Upper lobe of left lung (tissue), 6 donors: ENCODE results near the gene OR2J2. TPM values are rescaled to one million over a fixed set of nuclear protein-coding genes. Genes with fewer than 3 reads are reported as not detected.
"Not testable (repeated sequence)": the region's sequence is repeated elsewhere in the genome, so short reads cannot be mapped to it uniquely, and the experiment has no call there.

ENCODE experiments used
- ATAC-seq, 2 donors: fragments of 200-7000 bp; cut with Tn5 transposase; one replicate each; pipeline ENCODE4 v1.9.1; 2022; ENCODE audit warnings: mild to moderate bottlenecking in 2 of 2, moderate library complexity in 2 of 2; ENCODE audit not compliant: low FRiP score in 2 of 2
- DNase-seq, 2 donors: peaks; one replicate each; pipeline ENCODE4 v3.0.0-alpha.2; 2019 to 2020
- H3K27ac ChIP-seq, 4 donors: fragments of 200-600 bp; sonication (generic); one replicate each; pipeline ENCODE4 v1.5.1; 2016 to 2019
- H3K27me3 ChIP-seq, 4 donors: fragments of 200-600 bp; sonication (generic); one replicate each; pipeline ENCODE4 v1.5.1; 2017 to 2019
- H3K36me3 ChIP-seq, 4 donors: fragments of 200-600 bp; sonication (generic); one replicate each; pipeline ENCODE4 v1.5.1; 2016 to 2019
- H3K4me1 ChIP-seq, 4 donors: fragments of 200-600 bp; sonication (generic); one replicate each; pipeline ENCODE4 v1.5.1; 2018 to 2019
- H3K4me3 ChIP-seq, 4 donors: fragments of 200-600 bp; sonication (generic); one replicate each; pipeline ENCODE4 v1.5.1; 2017 to 2019; ENCODE audit warnings: mild to moderate bottlenecking in 2 of 4, moderate library complexity in 1 of 4
- H3K9me3 ChIP-seq, 4 donors: fragments of 200-600 bp; sonication (generic); one replicate each; pipeline ENCODE4 v1.5.1; 2018 to 2019
- EP300 ChIP-seq, 4 donors: sonication (generic); formaldehyde crosslinking; IDR thresholded peaks; one replicate each; pipeline ENCODE4 v1.5.1; 2017; ENCODE audit warnings: antibody characterized with exemption in 4 of 4, control low read depth in 2 of 4
- POLR2A ChIP-seq, 4 donors: fragments of 450-650 bp; IDR thresholded peaks; one replicate each; pipeline ENCODE4 v1.5.1; 2016 to 2017; ENCODE audit warnings: antibody characterized with exemption in 4 of 4, mild to moderate bottlenecking in 2 of 4
- POLR2AphosphoS5 ChIP-seq, 2 donors: sonication (generic); formaldehyde crosslinking; IDR thresholded peaks; one replicate each; pipeline ENCODE4 v1.5.1; 2017; ENCODE audit warnings: antibody characterized with exemption in 2 of 2
- WGBS, 2 donors: methylation state at CpG; one replicate each; pipeline ENCODE4 v1.1.5; 2017 to 2018; 5-methylcytosine and 5-hydroxymethylcytosine counted together
- total RNA-seq, 6 donors: library from RNA; depleted of rRNA in 4 of 6; stranded (reverse); fragments of >200 nt in 4 of 6; gene quantifications; one replicate each; pipeline versions ENCODE4 v1.1.0 to v1.2.1, GENCODE V29; 2016 to 2021
- TF ChIP-seq, protein P1 (sequence below), 6 experiments: fragments of 450-650 bp in 4 of 6; fragments of 200-600 bp in 2 of 6; sonication (generic) in 2 of 6; IDR thresholded peaks; one replicate each; pipeline ENCODE4 v1.5.1; 2016 to 2019; ENCODE audit warnings: antibody characterized with exemption in 6 of 6
- donor health status: DM: no; HTN: no; CAD: no; lungs with moderate emphysema.
- donor health status: DM: no; HTN: yes; CAD: no; lungs with severe emphysema.

OR2J2 gene
- total RNA-seq, 6 donors from 2014 or later, result not detected

DNA sequence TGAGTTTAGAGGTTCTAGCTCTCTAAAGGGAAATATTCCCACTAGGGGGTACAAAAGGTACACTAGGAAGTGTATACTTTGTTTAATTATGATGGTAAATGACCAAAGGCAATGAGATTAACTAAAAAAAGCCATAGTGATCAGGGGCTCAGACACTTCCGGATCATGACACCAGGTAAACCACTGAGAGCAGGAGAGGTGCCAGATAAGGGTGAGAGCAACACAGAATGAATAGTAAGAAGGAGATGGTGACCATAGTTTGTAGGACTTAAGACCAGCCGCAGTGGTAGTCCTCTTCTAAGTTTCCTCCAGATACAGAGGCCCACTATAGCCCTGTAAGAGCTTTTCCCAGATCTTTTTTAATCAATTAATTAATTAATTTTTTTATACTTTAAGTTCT is 40.8 kb downstream of the OR2J2 start:
- DNase-seq, result no peak
- no peaks in the 10 kb centered on the region for H3K27me3 ChIP-seq
- 83 to 89% methylated on average over 2 of the region's 2 CpGs for WGBS, 2 donors

DNA sequence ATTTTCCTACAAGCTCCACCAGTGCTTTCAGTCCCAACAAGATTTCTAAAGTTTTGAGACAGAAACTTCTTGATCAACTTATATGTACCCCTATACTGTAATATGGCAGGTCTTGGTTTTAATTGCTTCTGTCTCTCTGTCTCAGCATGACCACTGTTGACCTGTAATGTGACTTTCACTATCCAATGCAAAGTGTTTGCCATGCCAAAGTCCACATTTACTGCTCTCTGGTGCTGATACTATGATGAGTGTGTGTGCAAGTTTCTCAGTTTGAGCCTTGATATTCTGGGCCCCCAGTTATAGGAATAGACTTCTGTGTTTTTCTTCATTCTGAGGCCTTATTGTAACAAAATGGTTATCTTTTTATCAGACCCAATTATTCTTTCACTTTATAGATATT is 45.8 kb downstream of the OR2J2 start:
- Histone ChIP-seq H3K36me3 (no peaks in the 10 kb centered on the region), H3K4me1 (no peaks in the 10 kb centered on the region), H3K27me3 (no peaks in the 10 kb centered on the region), H3K9me3 (no peaks in the 10 kb centered on the region), H3K27ac (no peak overlapping the region), H3K4me3 (no peak overlapping the region)
- DNase-seq (no peak), ATAC-seq (no peak)
- TF ChIP-seq POLR2A (IDR thresholded peaks at IDR 0.05), result no peak
- TF ChIP-seq EP300 (IDR thresholded peaks at IDR 0.05), result no peak
- TF ChIP-seq, protein P1, sequence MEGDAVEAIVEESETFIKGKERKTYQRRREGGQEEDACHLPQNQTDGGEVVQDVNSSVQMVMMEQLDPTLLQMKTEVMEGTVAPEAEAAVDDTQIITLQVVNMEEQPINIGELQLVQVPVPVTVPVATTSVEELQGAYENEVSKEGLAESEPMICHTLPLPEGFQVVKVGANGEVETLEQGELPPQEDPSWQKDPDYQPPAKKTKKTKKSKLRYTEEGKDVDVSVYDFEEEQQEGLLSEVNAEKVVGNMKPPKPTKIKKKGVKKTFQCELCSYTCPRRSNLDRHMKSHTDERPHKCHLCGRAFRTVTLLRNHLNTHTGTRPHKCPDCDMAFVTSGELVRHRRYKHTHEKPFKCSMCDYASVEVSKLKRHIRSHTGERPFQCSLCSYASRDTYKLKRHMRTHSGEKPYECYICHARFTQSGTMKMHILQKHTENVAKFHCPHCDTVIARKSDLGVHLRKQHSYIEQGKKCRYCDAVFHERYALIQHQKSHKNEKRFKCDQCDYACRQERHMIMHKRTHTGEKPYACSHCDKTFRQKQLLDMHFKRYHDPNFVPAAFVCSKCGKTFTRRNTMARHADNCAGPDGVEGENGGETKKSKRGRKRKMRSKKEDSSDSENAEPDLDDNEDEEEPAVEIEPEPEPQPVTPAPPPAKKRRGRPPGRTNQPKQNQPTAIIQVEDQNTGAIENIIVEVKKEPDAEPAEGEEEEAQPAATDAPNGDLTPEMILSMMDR (IDR thresholded peaks at IDR 0.05), result no peak

More for the DNA sequence above, 40.8 kb downstream of the OR2J2 start:
- Histone ChIP-seq H3K4me1 (no peaks in the 10 kb centered on the region), H3K27ac (no peak overlapping the region), H3K9me3 (no peaks in the 10 kb centered on the region), H3K36me3 (no peaks in the 10 kb centered on the region), H3K4me3 (no peak overlapping the region)
- ATAC-seq, result no peak
- TF ChIP-seq, protein P1 (IDR thresholded peaks at IDR 0.05), result no peak
- TF ChIP-seq EP300 (IDR thresholded peaks at IDR 0.05) (no peak), POLR2AphosphoS5 (IDR thresholded peaks at IDR 0.05) (no peak), POLR2A (IDR thresholded peaks at IDR 0.05) (no peak)

DNA sequence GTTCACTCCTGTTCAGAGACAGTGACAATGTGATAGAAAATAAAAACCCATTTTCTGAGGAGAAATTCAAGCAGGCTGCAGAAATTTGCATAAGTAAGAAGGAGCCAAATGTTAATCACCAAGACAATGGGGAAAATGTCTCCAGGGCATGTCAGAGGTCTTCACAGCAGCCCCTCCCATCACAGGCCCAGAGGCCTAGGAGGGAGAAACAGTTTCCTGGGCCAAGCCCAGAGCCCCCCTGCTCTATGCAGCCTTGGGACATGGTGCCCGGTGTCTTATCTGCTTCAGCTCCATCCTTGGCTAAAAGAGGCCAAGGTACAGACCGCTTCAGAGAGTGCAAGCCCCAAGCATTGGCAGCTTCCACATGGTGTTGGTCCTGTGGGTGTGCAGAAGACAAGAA is 46.5 kb downstream of the OR2J2 start:
- not testable (repeated sequence) for H3K36me3 ChIP-seq, H3K27me3 ChIP-seq, H3K9me3 ChIP-seq, H3K4me3 ChIP-seq, H3K4me1 ChIP-seq, DNase-seq, H3K27ac ChIP-seq
- WGBS, 2 donors, result 36 to 44% methylated on average over 2 of the region's 2 CpGs
- ATAC-seq, result peak in 1 of 2 donors; percentile 49

GRCh38 chr6:29218056-29218455 is 47.3 kb downstream of the OR2J2 start:
- H3K4me3 ChIP-seq, H3K9me3 ChIP-seq, ATAC-seq, H3K4me1 ChIP-seq, H3K36me3 ChIP-seq, H3K27ac ChIP-seq, DNase-seq, H3K27me3 ChIP-seq: not testable (repeated sequence)
- WGBS, 2 donors, result 69 to 71% methylated on average over 1 of the region's 1 CpG

Other genes with a start within 250 kb of the OR2J2 start
- 10 to 100 TPM; 45.8 to 90.1 (median 55.5) TPM for gene TRIM27, start 246.9 kb upstream of the OR2J2 start, total RNA-seq
- gene ZNF311, start 165.6 kb upstream of the OR2J2 start, total RNA-seq, result 1 to 10 TPM in 4 of 6 donors, under 1 TPM in 1, not detected in 1; 0.76 to 6.3 (median 1.7) TPM
- gene OR2W1, start 125.7 kb upstream of the OR2J2 start, total RNA-seq, result not detected
- gene OR2B3, start 83.6 kb upstream of the OR2J2 start, total RNA-seq, result not detected
- gene OR2J1, start 71.4 kb upstream of the OR2J2 start, total RNA-seq, result under 1 TPM in 1 of 6 donors, not detected in 5; 0.49 TPM
- gene OR2J3, start 62.8 kb upstream of the OR2J2 start, total RNA-seq, result not detected
- gene OR14J1, start 130.8 kb downstream of the OR2J2 start, total RNA-seq, result not detected
- gene OR5V1, start 198.0 kb downstream of the OR2J2 start, total RNA-seq, result not detected
- not detected for gene OR12D3, start 204.4 kb downstream of the OR2J2 start, total RNA-seq
- not detected for gene OR12D2, start 224.7 kb downstream of the OR2J2 start, total RNA-seq
- not detected for gene OR12D1, start 244.0 kb downstream of the OR2J2 start, total RNA-seq